Measurements from ENCODE around the gene ATP10B. TPM values are rescaled to one million over a fixed set of nuclear protein-coding genes. Genes with fewer than 3 reads are reported as not detected.

The ATP10B gene
- total and polyA plus RNA-seq, 2 of the 8 experiments (the other 6 are each of a cell fraction or from before 2014, with no cell fraction given): 0.06 to 0.11 TPM

- Histone ChIP-seq H3K18ac (ENCODE audit: extremely low read depth, low read length) (no peak overlapping the region), H2BK15ac (ENCODE audit: low read length) (no peak overlapping the region), H2BK12ac (ENCODE audit: low read depth, low read length) (no peak overlapping the region), H3K9me3 (ENCODE audit: insufficient read depth in 2 of 2, low read depth in 1 of 2, low read length in 1 of 2) (no peaks in the 10 kb centered on the region), H2AFZ (ENCODE audit: low read length) (no peak overlapping the region), H3K79me2 (ENCODE audit: control insufficient read depth in 1 of 2, insufficient read depth in 2 of 2, low read length in 2 of 2) (no peaks in the 10 kb centered on the region), H3K27ac (ENCODE audit: low read depth, low read length) (no peak overlapping the region), H3K9ac (replicated peaks in 1 of 4; ENCODE audit: extremely low read depth in 1 of 4, low read depth in 3 of 4, low read length in 3 of 4) (no peak overlapping the region), H2BK120ac (replicated peaks; ENCODE audit: low read depth, low read length) (no peak overlapping the region), H3K14ac (ENCODE audit: insufficient read length) (no peak overlapping the region), H3K4me2 (ENCODE audit: insufficient read depth in 1 of 2, low read depth in 2 of 2, low read length in 2 of 2) (no peak overlapping the region), H3K23ac (ENCODE audit: insufficient read length) (no peak overlapping the region), H4K91ac (replicated peaks; ENCODE audit: insufficient read length, low read length) (no peak overlapping the region), H3K27me3 (replicated peaks in 1 of 4; ENCODE audit: control insufficient read depth in 3 of 4, extremely low read depth in 1 of 4, insufficient read depth in 3 of 4, low read length in 3 of 4) (peaks cover 0 to 1% (median 0%) of the 10 kb centered on the region in 4 experiments; a peak in 1 of 7 replicates), H4K5ac (ENCODE audit: insufficient read length, low read depth, low read length) (no peak overlapping the region), H4K20me1 (replicated peaks in 1 of 2; ENCODE audit: control insufficient read depth in 1 of 2, insufficient read depth in 2 of 2, low read length in 2 of 2) (no peaks in the 10 kb centered on the region), H3K23me2 (ENCODE audit: low read depth, low read length) (no peaks in the 10 kb centered on the region), H2AK5ac (ENCODE audit: low read depth, low read length) (no peak overlapping the region), H3K79me1 (ENCODE audit: low read depth, low read length) (no peaks in the 10 kb centered on the region), H3K4me3 (ENCODE audit: extremely low read depth in 1 of 4, insufficient read depth in 2 of 4, low read depth in 3 of 4, low read length in 4 of 4) (no peak overlapping the region), H3K56ac (replicated peaks; ENCODE audit: insufficient read length, low read depth, low read length) (no peak overlapping the region), H3K4ac (replicated peaks; ENCODE audit: insufficient read length, low read depth, low read length) (no peak overlapping the region), H2BK20ac (ENCODE audit: low read length) (no peak overlapping the region), H3K36me3 (ENCODE audit: control insufficient read depth in 2 of 4, insufficient read depth in 4 of 4, low read length in 3 of 4) (no peaks in the 10 kb centered on the region), H3K4me1 (replicated peaks in 1 of 4; ENCODE audit: control insufficient read depth in 3 of 4, insufficient read depth in 4 of 4, low read length in 3 of 4) (peaks cover 0 to 4% (median 0%) of the 10 kb centered on the region in 4 experiments; a peak in 2 of 7 replicates), H4K8ac (ENCODE audit: extremely low read depth, insufficient read depth, low read length) (no peak overlapping the region), H2BK5ac (ENCODE audit: low read depth, low read length) (no peak overlapping the region)
- FAIRE-seq (no peak), DNase-seq (ENCODE audit: low read depth in 1 of 2, low spot score in 2 of 2) (no peak)
- ChIA-PET CTCF (ENCODE audit: partially characterized antibody) (interaction anchor here (0.6 to 1.1 kb wide), 3 partner anchors 13 to 1517 kb away, joined by 3 to 4 read pairs (median 4); no protein-coding TSS in a partner anchor), POLR2A (ENCODE audit: partially characterized antibody) (no interaction called here)
- TF ChIP-seq ATF2 (IDR thresholded peaks at IDR 0.05; ENCODE audit: low read length) (no peak), ATF3 (IDR thresholded peaks at IDR 0.05; ENCODE audit: insufficient read depth, low read depth, low read length) (no peak), KDM1A (IDR thresholded peaks at IDR 0.05; ENCODE audit: borderline replicate concordance, low read length) (no peak)
- 94% methylated on average over 8 of the region's 8 CpGs; no CpG with 5 or more reads in 1 of the 2 experiments for WGBS, 2 experiments (ENCODE audit: extremely low coverage in 1 of 2, insufficient coverage in 1 of 2, insufficient read length in 1 of 2, insufficient replicate concordance in 2 of 2, low coverage in 1 of 2, low lambda C conversion rate in 2 of 2, missing lambda C conversion rate in 1 of 2)
Observed at GRCh38 chr5:160655717-160656116, 196.3 kb downstream of the ATP10B start.

Measured in H1 (cell line).